GM18951 (cell line): ENCODE data around the gene FOXL1.

Experiments
- POLR2A ChIP-seq: IDR thresholded peaks from 4 replicates; pipeline ENCODE4 v1.6.1; 2011; ENCODE audit warnings: mild to moderate bottlenecking; ENCODE audit not compliant: insufficient read length, insufficient read depth; ENCODE audit errors: extremely low read depth
- in situ Hi-C: fragments of 300-500 bp; cut with MboI; formaldehyde crosslinking; loops from one replicate; pipeline ENCODE4 v1.12.0; 2022; ENCODE audit warnings: low sequenced_read_pairs, mixed read lengths, inconsistent platforms; ENCODE audit not compliant: unreplicated experiment

FOXL1 gene

GRCh38 chr16:86575754-86576557, 2.4 kb upstream of the FOXL1 start:
- in situ Hi-C loops: no loop called here
- TF ChIP-seq POLR2A: no peak

DNA sequence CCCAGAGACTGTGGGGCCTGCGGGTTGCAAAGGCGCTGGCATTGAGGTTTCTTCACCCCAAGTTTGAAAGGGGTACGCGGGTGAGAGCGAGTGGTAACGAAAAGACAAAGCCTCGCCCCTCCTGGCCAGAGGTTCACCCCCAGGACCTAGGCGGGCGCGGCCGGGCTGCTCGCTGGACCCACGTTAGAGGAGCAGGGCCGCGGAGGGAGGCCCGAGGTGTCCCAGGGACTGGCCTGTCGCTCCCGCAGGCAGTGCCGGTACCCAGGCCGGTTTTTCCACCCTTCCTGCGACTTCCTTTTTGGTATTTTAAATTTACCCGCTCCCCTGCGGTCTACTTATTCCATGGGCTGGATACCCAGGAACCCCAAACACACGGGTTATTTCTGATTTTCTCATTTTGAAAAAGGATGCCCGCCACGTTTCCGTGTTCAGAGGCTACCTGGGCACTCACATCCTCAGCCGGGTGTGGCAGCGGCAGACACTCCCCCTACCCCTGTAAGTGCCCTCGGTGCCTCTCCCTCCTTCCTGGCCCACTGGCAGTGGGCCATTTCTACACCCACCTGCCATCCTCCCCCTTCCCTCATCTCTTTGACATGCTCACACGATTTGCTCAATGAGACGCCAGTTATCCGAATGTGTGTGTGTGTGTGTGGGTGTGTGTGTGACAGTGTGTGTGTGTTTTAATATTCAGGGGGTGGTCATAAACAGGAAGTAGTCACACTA, 1.6 kb upstream of the FOXL1 start:
- in situ Hi-C loops: no loop called here
- TF ChIP-seq POLR2A: no peak

DNA sequence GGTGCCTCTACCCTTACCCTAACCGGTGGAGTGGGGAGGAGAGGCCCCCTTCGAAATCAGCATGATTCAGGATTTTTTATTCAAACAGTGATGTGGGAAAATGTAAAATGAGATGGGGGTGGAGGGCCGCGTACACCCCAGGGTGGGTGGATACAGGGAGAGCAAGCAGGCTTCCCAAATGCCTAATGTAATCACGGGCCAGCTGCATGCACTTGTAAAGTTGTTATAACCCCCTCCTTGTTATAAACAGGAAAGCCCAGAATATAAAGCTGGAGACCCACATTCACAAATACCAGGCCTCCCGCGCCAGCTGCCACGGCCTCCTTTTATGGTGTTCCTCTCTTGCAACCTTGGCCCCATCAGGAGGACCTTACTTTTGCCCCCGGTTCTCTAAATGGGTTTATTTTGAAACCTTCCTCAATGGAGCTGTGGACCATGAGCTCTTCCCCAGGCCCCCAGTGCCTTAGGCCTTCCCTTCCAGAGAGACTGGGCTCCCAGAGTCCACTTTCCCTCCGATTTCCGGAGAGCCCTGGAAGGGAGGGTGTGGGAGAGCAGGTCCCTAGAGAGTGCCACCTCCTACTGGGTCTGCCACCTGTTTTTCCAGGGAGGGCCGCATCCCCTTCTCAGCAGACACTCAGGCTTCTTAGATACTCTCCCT, 906 bp upstream of the FOXL1 start:
- in situ Hi-C loops: no loop called here

DNA sequence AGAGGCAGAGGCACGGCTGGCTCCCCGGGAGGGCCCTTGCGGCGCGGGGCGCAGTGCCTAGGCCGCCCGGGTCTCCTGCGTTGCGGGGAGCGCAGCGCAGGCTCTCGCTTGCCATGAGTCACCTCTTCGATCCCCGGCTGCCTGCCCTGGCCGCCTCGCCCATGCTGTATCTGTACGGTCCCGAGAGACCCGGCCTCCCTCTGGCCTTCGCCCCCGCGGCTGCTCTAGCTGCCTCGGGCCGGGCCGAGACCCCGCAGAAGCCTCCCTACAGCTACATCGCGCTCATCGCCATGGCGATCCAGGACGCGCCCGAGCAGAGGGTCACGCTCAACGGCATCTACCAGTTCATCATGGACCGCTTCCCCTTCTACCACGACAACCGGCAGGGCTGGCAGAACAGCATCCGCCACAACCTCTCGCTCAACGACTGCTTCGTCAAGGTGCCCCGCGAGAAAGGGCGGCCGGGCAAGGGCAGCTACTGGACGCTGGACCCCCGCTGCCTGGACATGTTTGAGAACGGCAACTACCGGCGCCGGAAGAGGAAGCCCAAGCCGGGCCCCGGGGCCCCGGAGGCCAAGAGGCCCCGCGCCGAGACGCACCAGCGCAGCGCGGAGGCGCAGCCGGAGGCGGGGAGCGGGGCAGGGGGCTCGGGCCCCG, 390 bp downstream of the FOXL1 start:
- TF ChIP-seq POLR2A: no peak
- in situ Hi-C loops: no loop called here

More for the DNA sequence above, 906 bp upstream of the FOXL1 start:
- TF ChIP-seq POLR2A: no peak

- in situ Hi-C loops: no loop called here
- TF ChIP-seq POLR2A: no peak
Measured at GRCh38 chr16:86579268-86580062, 1.1 kb downstream of the FOXL1 start.

DNA sequence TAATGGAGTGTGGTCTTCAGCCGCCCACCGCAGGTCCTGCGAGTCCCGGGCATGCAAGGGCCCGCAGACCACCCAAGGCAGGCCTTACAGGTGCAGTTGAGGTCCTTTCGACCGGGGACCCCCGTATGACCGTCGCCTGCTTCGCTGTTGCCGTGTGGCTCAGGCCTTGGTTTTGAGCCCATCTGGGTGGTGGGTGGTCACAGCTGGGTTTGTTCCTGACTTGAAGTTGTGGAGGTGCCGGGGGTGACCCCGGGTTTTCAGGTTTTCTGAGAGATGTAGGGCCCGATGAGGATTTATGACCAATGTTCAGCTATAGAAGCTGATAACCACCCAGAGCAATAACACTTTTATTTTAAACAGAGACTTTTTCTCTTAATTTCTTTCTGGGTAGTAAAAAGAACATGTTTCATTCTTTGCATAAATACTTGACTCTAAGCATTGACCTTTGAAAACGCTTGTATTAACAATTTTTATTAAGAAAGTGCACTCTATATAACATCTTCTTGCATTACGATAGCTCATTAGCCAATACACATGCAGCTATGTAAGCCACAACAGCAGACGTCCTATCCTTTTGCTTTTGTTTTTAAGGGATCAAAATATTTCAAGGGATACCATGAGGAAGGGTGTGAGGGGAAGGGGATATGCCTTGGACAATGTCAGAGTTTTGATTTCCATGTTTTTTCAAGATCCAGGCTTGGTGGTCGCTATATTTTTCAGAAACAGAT, 1.9 kb downstream of the FOXL1 start:
- no peak for TF ChIP-seq POLR2A
- in situ Hi-C loops: no loop called here

DNA sequence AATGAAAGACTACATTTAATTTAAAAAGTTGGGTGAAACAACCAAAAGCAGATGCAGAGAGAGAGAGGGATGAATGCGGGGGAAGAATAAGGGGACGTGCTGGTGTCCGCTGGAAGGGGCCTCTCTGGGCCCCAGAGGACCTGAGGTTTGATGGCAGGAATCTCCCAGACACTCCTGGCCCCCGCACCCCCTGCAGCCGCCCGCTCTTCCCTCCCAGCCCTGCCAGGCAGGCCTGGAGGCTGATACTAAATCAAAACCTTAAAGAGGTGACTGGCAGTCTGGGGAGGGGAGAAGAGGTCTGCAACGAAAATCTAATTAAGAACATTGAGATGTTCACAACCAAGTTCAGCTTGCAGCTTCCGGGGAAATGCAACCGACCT, 2.4 kb downstream of the FOXL1 start:
- TF ChIP-seq POLR2A: no peak
- in situ Hi-C loops: no loop called here

DNA sequence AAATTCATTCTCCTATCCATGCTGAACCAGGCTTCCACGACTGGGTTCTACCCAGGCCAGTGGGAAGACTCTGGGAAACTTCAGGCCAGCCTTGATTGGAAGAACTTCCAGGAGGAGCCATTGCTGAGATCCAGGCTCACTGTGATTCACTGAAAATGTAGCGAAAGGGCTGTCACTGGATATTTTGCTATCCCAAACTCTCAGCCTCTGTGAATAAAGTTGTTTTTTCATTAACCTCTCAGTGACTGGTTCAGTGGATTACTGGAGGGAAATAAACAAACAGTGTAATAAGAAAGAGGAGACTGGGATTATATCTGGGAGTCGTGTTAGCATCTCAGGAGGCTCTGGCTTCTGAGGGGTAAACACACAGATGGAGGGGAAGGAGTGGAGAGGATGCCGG, 3.1 kb downstream of the FOXL1 start:
- in situ Hi-C loops: no loop called here
- TF ChIP-seq POLR2A: no peak

DNA sequence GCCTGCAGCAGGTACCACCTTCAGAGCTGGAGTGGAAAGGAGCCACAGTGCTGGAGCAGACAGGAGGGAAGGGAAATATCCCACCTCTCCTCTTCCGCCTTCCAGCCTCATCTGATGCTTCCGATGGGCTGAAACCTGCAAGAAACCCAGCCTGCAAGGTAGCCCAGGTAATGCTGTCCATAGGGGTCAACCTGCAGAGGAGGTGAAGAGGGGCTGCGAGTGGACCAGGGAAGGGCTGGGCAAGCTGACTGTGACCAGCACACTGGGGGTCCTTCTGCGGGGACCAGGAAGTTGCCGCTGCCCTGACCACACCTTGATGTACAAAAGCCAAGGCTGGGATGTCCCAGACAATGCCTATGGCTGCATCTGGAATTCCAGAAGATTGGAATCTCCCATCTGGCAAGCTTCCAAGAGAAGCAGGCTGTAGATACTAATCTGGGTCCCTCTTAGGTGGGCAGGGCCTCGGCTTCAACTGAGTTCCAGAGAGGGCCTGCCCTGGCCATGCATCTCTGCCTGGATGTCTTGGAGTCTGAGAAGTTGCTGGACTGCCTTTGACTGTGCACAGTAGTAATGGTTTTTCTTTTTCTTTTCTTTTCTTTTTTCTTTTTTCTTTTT, 5.8 kb downstream of the FOXL1 start:
- in situ Hi-C loops: no loop called here
- TF ChIP-seq POLR2A: no peak

DNA sequence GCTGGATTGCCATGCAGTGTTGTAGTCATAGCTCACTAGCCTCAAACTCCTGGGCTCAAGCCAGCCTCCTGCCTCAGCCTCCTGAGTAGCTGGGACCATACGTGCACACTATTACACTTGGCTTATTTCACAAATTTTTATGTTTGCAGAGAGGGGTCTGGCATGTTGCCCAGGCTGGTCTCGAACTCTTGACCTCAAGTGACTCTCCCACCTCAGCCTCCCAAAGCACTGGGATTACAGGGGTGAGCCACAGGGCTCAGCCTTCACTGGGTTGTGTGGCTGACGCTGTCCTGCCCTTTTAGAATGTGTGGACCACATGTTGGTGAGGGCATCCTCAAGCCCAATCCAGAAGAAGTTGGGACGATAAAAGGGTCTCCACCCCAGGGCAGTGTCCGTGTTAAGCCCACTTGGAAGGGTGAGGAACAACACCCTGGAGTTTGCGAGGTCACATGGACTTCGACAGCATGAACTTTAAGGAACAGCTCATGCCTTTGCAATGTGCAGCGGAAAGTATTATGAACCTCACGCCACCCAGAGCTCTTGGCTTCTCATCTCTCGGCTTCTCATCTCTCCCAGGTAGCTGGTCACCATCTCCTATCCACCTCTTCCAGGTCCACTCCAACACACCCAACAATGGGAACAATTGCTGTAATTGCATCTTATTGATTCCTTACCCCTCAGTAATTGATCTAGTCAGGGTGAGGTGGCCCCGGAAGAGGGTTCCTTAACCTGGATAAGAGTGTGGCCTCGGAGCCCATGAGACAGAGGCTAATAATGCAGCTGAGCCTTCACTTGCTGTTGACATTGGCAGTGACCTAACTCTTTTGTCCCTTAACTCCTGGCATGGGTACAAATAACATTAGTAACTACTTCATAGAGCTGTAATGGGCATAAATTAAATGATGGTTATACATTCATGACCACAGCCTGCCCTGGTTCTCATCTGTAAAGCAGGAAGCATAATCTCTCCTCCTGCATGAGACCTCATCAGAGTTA, 6.7 kb downstream of the FOXL1 start:
- in situ Hi-C loops: no loop called here
- TF ChIP-seq POLR2A: no peak

- in situ Hi-C loops: no loop called here
- no peak for TF ChIP-seq POLR2A
Measured at GRCh38 chr16:86585821-86586611, 7.7 kb downstream of the FOXL1 start.
